Naive B cell (primary cell): ENCODE results near the gene MAPKAP1. TPM values are rescaled to one million over a fixed set of nuclear protein-coding genes. Genes with fewer than 3 reads are reported as not detected.

Source experiments
- ATAC-seq, 2 donors: fragments of 150-1000 bp; cut with Tn5 transposase; 2 replicates each; pipeline ENCODE4 v1.10.0; 2021; ENCODE audit warnings: low read depth in 2 of 2, mild to moderate bottlenecking in 2 of 2, moderate library complexity in 2 of 2
- DNase-seq: peaks from one replicate; pipeline ENCODE4 v3.0.0; 2022
- H3K27ac Mint-ChIP-seq, 6 donors: one replicate each; pipeline ENCODE4 v1.8.0; 2020 to 2022; ENCODE audit warnings: mild to moderate bottlenecking in 6 of 6, mixed read lengths in 6 of 6, moderate library complexity in 5 of 6, inconsistent platforms in 2 of 6
- H3K27me3 Mint-ChIP-seq, 3 donors: one replicate each; pipeline ENCODE4 v1.8.0; 2021 to 2022; ENCODE audit warnings: mixed read lengths in 3 of 3, mild to moderate bottlenecking in 1 of 3
- H3K36me3 Mint-ChIP-seq, 2 donors: one replicate each; pipeline ENCODE4 v1.8.0; 2020 to 2022; ENCODE audit warnings: mixed read lengths in 2 of 2, inconsistent platforms in 1 of 2, mild to moderate bottlenecking in 1 of 2
- H3K4me1 Mint-ChIP-seq, 3 donors: one replicate each; pipeline ENCODE4 v1.8.0; 2020 to 2022; ENCODE audit warnings: mixed read lengths in 3 of 3, inconsistent platforms in 1 of 3, mild to moderate bottlenecking in 1 of 3, moderate library complexity in 1 of 3
- H3K4me3 Mint-ChIP-seq, 8 donors: one replicate each; pipeline ENCODE4 v1.8.0; 2020 to 2022; ENCODE audit warnings: mild to moderate bottlenecking in 8 of 8, mixed read lengths in 8 of 8, moderate library complexity in 8 of 8, inconsistent platforms in 2 of 8
- H3K9me3 Mint-ChIP-seq, 7 donors: one replicate each; pipeline ENCODE4 v1.8.0; 2020 to 2022; ENCODE audit warnings: mixed read lengths in 7 of 7, mild to moderate bottlenecking in 5 of 7, inconsistent platforms in 2 of 7, moderate library complexity in 1 of 7
- polyA plus RNA-seq, 6 donors: library from polyadenylated mRNA; unstranded; fragments of 300-500 nt; fragmentation: Illumina TruSeq; gene quantifications; one replicate each; pipeline ENCODE4 v1.2.3, GENCODE V29; 2021; ENCODE audit warnings: low read depth in 6 of 6

The MAPKAP1 gene
- polyA plus RNA-seq = 10 to 100 TPM; 62.4 to 76.1 (median 67.7) TPM

GRCh38 chr9:125706651-125707471 lies at the start of gene MAPKAP1:
Gene MAPKAP1 (minus strand): TSS chr9:125707208. CDS start chr9:125672574, 34,634 bp downstream.
- Mint-ChIP-seq H3K4me1 (peaks cover 37 to 52% (median 43%) of the 10 kb centered on the region in 3 donors), H3K4me3 (peak within 1 kb of the TSS; percentile 84 to 94 (median 90)), H3K27ac (peak within 1 kb of the TSS; percentile 47 to 93 (median 87)), H3K36me3 (no peaks in the 10 kb centered on the region), H3K27me3 (no peaks in the 10 kb centered on the region), H3K9me3 (no peaks in the 10 kb centered on the region)
- peak; percentile 97 to 98 for ATAC-seq
- peak; percentile 83 for DNase-seq

GRCh38 chr9:125756518-125756917 lies 49.5 kb upstream of the MAPKAP1 start:
- H3K9me3 Mint-ChIP-seq = no peaks in the 10 kb centered on the region
- ATAC-seq (no peak), DNase-seq (no peak)
- H3K36me3 Mint-ChIP-seq = no peaks in the 10 kb centered on the region
- H3K4me1 Mint-ChIP-seq = peaks cover 8 to 27% (median 15%) of the 10 kb centered on the region in 3 donors
- no peak overlapping the region for H3K27ac Mint-ChIP-seq
- no peak overlapping the region for H3K4me3 Mint-ChIP-seq
- H3K27me3 Mint-ChIP-seq = no peaks in the 10 kb centered on the region

- Mint-ChIP-seq H3K4me1 (peaks cover 13 to 32% (median 17%) of the 10 kb centered on the region in 3 donors), H3K36me3 (no peaks in the 10 kb centered on the region), H3K27me3 (no peaks in the 10 kb centered on the region), H3K4me3 (no peak overlapping the region), H3K9me3 (no peaks in the 10 kb centered on the region), H3K27ac (no peak overlapping the region)
- no peak for DNase-seq
- no peak for ATAC-seq
Measured at GRCh38 chr9:125755340-125755739, 48.3 kb upstream of the MAPKAP1 start.

- H3K4me1 Mint-ChIP-seq = peaks cover 8 to 31% (median 21%) of the 10 kb centered on the region in 3 donors
- H3K27me3 Mint-ChIP-seq = no peaks in the 10 kb centered on the region
- no peaks in the 10 kb centered on the region for H3K9me3 Mint-ChIP-seq
- no peaks in the 10 kb centered on the region for H3K36me3 Mint-ChIP-seq
- no peak overlapping the region for H3K27ac Mint-ChIP-seq
- DNase-seq = no peak
- H3K4me3 Mint-ChIP-seq = no peak overlapping the region
- ATAC-seq = no peak
Measured at GRCh38 chr9:125754096-125754495, 47.1 kb upstream of the MAPKAP1 start.

GRCh38 chr9:125752070-125752628 lies 45.1 kb upstream of the MAPKAP1 start:
- Mint-ChIP-seq H3K4me3 (peak overlapping the region in 1 of 8 donors; percentile 41), H3K27me3 (no peaks in the 10 kb centered on the region), H3K36me3 (no peaks in the 10 kb centered on the region), H3K4me1 (peaks cover 12 to 26% (median 24%) of the 10 kb centered on the region in 3 donors), H3K9me3 (no peaks in the 10 kb centered on the region), H3K27ac (no peak overlapping the region)
- DNase-seq (no peak), ATAC-seq (no peak)

GRCh38 chr9:125750627-125751011 lies 43.6 kb upstream of the MAPKAP1 start:
- Mint-ChIP-seq H3K27me3 (no peaks in the 10 kb centered on the region), H3K9me3 (no peaks in the 10 kb centered on the region), H3K4me1 (peaks cover 12 to 31% (median 28%) of the 10 kb centered on the region in 3 donors), H3K36me3 (no peaks in the 10 kb centered on the region), H3K4me3 (peak overlapping the region in 3 of 8 donors; percentile 60 to 96 (median 61)), H3K27ac (peak overlapping the region in 1 of 6 donors; percentile 54)
- ATAC-seq (no peak), DNase-seq (no peak)

- H3K27me3 Mint-ChIP-seq = no peaks in the 10 kb centered on the region
- no peak for DNase-seq
Measured at GRCh38 chr9:125749951-125750626, 43.1 kb upstream of the MAPKAP1 start.

GRCh38 chr9:125749287-125749935 lies 42.4 kb upstream of the MAPKAP1 start:
- DNase-seq (no peak), ATAC-seq (no peak)
- Mint-ChIP-seq H3K27ac (peak overlapping the region in 4 of 6 donors; percentile 6 to 73 (median 45)), H3K36me3 (no peaks in the 10 kb centered on the region), H3K27me3 (no peaks in the 10 kb centered on the region), H3K4me1 (peaks cover 12 to 33% (median 31%) of the 10 kb centered on the region in 3 donors), H3K4me3 (peak overlapping the region; percentile 89 to 96 (median 94)), H3K9me3 (no peaks in the 10 kb centered on the region)

More at GRCh38 chr9:125749951-125750626, 43.1 kb upstream of the MAPKAP1 start:
- ATAC-seq = no peak
- Mint-ChIP-seq H3K4me1 (peaks cover 12 to 33% (median 31%) of the 10 kb centered on the region in 3 donors), H3K4me3 (peak overlapping the region in 2 of 8 donors; percentile 44 to 96), H3K27ac (no peak overlapping the region), H3K36me3 (no peaks in the 10 kb centered on the region), H3K9me3 (no peaks in the 10 kb centered on the region)

- DNase-seq = no peak
- Mint-ChIP-seq H3K4me1 (peaks cover 12 to 33% (median 31%) of the 10 kb centered on the region in 3 donors), H3K36me3 (no peaks in the 10 kb centered on the region), H3K27ac (peak overlapping the region; percentile 43 to 90 (median 74)), H3K9me3 (no peaks in the 10 kb centered on the region), H3K27me3 (no peaks in the 10 kb centered on the region), H3K4me3 (peak overlapping the region; percentile 89 to 96 (median 94))
- no peak for ATAC-seq
Measured at GRCh38 chr9:125748446-125749099, 41.6 kb upstream of the MAPKAP1 start.

GRCh38 chr9:125747765-125748445 lies 40.9 kb upstream of the MAPKAP1 start:
- Mint-ChIP-seq H3K4me1 (peaks cover 12 to 33% (median 31%) of the 10 kb centered on the region in 3 donors), H3K27ac (peak overlapping the region in 5 of 6 donors; percentile 54 to 90 (median 76))
- peak; percentile 43 for DNase-seq

GRCh38 chr9:125747053-125747764 lies 40.2 kb upstream of the MAPKAP1 start, which contains the start of gene PBX3:
Gene PBX3 (plus strand): TSS chr9:125747373.
- Mint-ChIP-seq H3K4me1 (peaks cover 12 to 31% (median 29%) of the 10 kb centered on the region in 3 donors), H3K36me3 (no peaks in the 10 kb centered on the region), H3K27ac (peak within 1 kb of the TSS; percentile 86 to 98 (median 95)), H3K4me3 (peak within 1 kb of the TSS; percentile 96 to 99 (median 98)), H3K9me3 (no peaks in the 10 kb centered on the region), H3K27me3 (no peaks in the 10 kb centered on the region)
- peak; percentile 47 for DNase-seq
- ATAC-seq = peak; percentile 14 to 18

More at GRCh38 chr9:125747765-125748445, 40.9 kb upstream of the MAPKAP1 start:
- ATAC-seq = no peak
- Mint-ChIP-seq H3K9me3 (no peaks in the 10 kb centered on the region), H3K36me3 (no peaks in the 10 kb centered on the region), H3K27me3 (no peaks in the 10 kb centered on the region), H3K4me3 (peak overlapping the region; percentile 89 to 96 (median 94))

GRCh38 chr9:125746774-125747052 lies 39.7 kb upstream of the MAPKAP1 start:
- peak overlapping the region in 3 of 8 donors; percentile 93 to 99 (median 97) for H3K4me3 Mint-ChIP-seq
- H3K27ac Mint-ChIP-seq = no peak overlapping the region
- peak; percentile 4 to 5 for ATAC-seq
- H3K9me3 Mint-ChIP-seq = no peaks in the 10 kb centered on the region
- no peak for DNase-seq
- peaks cover 12 to 31% (median 26%) of the 10 kb centered on the region in 3 donors for H3K4me1 Mint-ChIP-seq
- no peaks in the 10 kb centered on the region for H3K27me3 Mint-ChIP-seq
- H3K36me3 Mint-ChIP-seq = no peaks in the 10 kb centered on the region
